Fibroblast of mammary gland (primary cell): Measurements from ENCODE around the gene PTPRJ.
A peak's percentile ranks its signal among the peaks of the same experiment; 100 is the strongest.

Experiments used
- DNase-seq: peaks from one replicate; pipeline ENCODE4 v3.0.0-alpha.2; 2010; ENCODE audit warnings: low read depth
- H3K4me3 ChIP-seq: 2 replicates; pipeline ENCODE4 v1.5.1; 2011; ENCODE audit warnings: low read depth, mild to moderate bottlenecking, low read length, moderate library complexity; ENCODE audit not compliant: control insufficient read depth
- CTCF ChIP-seq: conservative IDR thresholded peaks from 2 replicates; pipeline ENCODE4 v1.5.1; 2011; ENCODE audit warnings: low read depth, low read length, inconsistent platforms; ENCODE audit not compliant: control insufficient read depth, insufficient read depth

The PTPRJ gene

DNA sequence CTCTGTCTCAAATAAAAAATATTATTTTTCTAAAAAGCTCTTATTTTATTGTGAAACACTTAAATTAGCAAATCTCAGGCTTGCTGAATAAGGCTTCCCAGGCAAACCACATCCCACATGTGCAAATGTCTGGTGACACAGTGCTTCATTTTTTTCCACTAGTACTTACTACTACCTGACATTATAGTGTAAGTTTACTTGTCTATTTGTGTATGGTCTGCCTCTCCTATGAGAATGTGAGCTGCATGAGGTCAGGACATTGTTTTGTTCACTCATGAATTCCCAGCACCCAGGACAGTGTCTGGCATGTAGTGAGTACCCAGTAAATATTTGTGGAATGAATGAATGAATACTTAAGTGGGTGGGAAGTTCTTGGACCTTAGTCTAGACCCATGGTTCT, 103.1 kb downstream of the PTPRJ start:
- H3K4me3 ChIP-seq = no peak overlapping the region
- no peak for TF ChIP-seq CTCF
- peak; percentile 34 for DNase-seq

DNA sequence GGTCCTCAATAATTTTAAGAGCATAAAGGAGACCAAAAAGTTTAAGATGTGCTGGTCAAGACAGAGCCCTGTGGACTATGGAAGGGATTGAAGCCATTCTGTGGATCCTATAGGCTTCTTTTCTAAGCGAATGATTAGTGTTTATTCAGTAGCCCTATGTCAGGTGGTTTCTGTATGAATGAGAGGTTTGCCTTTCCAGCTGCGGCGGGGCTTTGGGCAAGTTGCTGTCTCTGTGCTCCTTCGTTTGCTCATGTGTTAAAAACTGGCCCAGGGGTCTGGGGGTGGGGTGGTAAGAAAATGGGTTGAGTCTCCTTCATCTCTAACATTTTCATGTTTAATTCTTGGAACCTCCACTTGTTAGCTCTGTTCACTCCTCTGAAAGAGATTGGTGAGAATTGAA, 105.3 kb downstream of the PTPRJ start:
- DNase-seq = no peak
- no peak overlapping the region for H3K4me3 ChIP-seq
- no peak for TF ChIP-seq CTCF

DNA sequence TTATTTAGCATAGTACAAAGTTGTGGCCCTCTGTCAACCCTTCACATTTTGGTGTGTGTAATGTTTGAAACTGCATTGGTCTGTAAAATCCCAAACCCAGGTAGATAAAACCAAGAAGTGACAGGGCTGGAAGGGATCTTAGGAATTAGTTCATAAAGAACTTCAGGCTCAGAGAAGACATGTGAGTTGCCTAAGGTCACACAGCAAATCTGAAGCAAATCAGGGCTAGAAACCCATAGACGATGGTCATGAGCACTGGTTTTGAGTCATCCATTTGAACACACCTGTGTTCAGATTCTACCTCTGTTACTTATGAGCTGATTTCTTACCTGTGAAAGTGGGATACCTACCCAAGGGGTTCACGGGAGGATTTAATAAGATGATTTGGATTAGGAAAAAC, 107.1 kb downstream of the PTPRJ start:
- DNase-seq = no peak
- no peak overlapping the region for H3K4me3 ChIP-seq
- no peak for TF ChIP-seq CTCF

GRCh38 chr11:48087974-48088681, 107.8 kb downstream of the PTPRJ start:
- H3K4me3 ChIP-seq = no peak overlapping the region
- TF ChIP-seq CTCF = no peak
- no peak for DNase-seq

DNA sequence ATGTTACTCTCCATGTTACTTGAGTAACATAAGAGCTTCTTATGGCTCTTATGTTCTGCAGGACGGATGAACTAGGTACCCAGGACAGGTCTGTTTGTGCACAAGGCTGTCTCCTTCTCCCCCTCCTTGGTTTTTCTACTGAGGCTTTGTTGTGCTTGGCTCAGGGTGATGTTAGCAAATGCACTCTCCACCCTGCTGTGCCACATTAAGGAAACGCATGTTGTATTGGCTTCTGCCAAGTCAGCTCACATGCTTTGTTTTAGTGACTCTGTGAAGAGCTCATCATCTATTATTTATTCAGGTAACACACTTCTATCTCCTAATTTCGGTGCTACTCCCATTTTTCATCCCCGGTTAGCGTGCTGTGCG, 108.3 kb downstream of the PTPRJ start:
- no peak overlapping the region for H3K4me3 ChIP-seq
- TF ChIP-seq CTCF = no peak
- no peak for DNase-seq

DNA sequence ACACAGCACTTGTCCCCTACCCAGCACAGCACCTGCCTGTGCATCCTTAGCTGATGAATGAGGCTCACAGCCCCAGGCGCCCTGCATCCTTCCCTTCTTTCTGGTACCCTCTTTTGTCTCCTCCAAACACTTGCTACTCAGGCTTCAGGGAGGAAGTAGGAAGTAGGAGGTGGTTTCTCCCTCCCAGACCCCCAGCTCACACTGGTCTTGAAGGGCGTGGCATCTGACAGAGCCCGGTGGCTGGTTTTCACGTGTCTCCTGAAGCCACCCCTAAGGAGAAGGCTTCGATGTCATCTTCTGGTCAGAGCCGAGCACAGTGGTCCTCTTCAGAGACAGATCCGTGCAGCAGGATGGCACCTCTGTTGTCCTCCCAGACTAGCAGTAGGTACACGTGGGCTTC, 109.8 kb downstream of the PTPRJ start:
- no peak for DNase-seq
- TF ChIP-seq CTCF = no peak
- no peak overlapping the region for H3K4me3 ChIP-seq
